Measurements from ENCODE around the gene ZBTB25.
"Not testable (repeated sequence)": the region's sequence is repeated elsewhere in the genome, so short reads cannot be mapped to it uniquely, and the experiment has no call there.

The ZBTB25 gene, protein sequence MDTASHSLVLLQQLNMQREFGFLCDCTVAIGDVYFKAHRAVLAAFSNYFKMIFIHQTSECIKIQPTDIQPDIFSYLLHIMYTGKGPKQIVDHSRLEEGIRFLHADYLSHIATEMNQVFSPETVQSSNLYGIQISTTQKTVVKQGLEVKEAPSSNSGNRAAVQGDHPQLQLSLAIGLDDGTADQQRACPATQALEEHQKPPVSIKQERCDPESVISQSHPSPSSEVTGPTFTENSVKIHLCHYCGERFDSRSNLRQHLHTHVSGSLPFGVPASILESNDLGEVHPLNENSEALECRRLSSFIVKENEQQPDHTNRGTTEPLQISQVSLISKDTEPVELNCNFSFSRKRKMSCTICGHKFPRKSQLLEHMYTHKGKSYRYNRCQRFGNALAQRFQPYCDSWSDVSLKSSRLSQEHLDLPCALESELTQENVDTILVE

DNA sequence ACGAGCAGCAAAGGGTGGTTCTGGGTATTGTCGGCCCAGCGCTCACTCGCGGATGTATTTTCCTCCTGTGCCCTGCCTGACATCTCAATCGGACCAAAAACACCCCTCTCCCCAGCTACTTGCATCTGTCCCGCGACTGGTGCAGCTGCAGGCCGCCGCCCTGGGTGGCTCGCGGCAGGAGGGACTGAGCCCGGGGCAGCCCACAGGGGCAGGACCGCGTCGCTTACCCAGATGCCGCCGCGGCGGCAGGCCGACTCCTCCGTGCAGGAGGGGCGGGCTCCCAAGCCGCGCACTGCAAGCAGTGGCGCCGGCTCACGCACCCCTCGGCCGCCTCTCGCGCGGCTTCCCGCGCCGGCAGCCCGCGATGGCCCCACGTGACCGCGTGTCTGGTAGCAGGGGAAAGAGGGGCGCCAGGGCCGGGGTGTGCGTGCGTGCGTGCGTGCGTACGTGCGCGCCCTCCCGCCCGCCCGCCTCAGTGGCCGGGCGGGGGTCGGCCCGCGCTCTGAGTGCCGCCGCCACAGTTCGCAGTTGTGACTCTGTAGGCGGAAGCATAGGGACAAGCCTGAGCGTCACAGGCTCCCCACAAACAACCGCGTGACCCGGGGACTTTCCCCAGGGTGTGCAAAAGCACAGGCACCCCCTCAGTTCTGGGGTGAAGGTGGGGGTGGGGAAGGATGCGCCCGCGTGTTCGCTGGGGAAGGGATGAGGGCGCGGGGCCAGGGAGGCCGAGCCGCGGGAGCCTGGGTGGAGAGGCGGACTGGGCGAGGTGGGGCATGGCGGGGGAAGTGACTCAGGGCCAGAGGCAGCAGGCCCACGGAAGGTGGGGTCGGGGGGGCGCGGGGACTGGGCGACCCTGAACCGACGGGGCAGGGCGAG, at the start of gene ZBTB25:
ZBTB25 (minus strand) TSS at position 405 of the 876 bp plus-strand sequence. CDS start 13,305 bp downstream, outside the sequence.
- peak; percentile 85 for DNase-seq

DNA sequence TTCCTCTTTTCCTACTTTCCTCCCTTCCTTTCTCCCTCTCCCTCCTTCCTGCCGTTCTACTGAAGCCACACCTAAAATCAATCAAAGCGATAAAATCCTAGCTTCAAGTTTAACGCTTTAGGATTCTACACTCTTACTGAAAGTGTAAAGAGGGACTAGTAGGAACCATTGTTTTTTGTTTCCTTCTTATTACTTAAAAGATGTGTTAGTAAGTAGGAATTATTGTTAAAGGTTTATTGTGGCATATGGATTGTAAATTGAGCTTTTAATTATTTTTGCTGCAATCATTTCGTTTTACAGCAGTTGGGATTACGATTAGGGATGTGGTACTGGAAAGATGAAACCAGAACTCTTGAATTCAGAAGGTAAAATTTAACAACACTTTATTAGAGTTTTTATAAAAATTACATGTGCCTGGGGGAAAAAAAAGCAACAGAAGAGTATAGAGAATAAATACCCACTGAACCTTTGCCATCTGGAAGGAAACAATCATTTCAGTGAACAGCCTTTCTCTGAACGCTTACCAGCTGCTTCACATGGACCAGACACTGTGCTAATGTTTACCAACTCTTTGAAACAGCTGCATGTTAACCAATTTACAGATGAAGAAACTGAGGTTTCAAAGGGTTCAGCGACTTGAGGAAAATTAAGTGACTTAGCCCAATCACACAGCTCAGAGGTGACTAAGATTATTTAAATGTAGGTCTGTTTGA, 47.1 kb upstream of the ZBTB25 start:
- DNase-seq, result no peak

DNA sequence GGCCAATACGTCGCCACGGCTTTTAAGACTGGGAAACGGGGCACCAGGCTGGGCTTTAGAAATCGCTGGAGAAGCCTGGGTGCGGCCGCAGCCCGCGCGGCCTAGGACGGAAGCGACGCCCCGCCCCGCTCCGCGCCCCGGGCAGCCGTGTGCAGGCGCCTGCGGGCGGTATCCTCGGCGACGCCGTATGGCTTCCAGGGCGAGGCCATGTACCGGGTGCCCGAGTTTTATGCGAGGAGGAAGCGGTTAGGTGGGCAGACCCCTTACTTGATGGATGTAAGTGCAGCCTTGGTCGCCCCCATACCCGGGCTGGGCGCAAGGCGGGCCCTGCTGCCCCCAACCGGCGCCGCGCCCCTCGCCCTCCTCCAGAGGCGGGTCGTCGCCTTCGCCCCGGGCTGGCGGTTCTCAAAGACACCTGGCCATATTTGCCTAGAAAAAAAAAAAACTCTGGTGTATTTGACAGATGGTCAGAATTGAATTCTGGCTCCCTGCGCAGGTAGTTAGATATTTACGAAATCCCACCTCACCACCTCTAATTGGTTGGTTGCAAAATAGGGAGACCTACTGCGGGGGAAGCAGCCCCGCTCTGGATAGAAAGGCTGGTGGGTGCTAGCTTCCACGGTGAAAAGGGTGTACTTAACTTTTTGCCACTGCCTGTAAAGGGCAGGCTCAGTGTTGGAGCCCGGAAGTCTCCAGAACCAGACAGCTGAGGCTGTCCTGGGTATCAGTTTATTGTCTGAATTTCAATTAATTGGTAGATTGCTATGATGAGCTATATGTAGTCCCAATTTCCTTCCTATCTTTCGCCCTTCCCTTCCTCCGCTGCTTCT, 46.4 kb upstream of the ZBTB25 start, which contains the start of gene PPP1R36:
PPP1R36 (plus strand) TSS at position 171 of the 830 bp plus-strand sequence; CDS start at position 208, 37 bp downstream.
- DNase-seq, result peak; percentile 40

DNA sequence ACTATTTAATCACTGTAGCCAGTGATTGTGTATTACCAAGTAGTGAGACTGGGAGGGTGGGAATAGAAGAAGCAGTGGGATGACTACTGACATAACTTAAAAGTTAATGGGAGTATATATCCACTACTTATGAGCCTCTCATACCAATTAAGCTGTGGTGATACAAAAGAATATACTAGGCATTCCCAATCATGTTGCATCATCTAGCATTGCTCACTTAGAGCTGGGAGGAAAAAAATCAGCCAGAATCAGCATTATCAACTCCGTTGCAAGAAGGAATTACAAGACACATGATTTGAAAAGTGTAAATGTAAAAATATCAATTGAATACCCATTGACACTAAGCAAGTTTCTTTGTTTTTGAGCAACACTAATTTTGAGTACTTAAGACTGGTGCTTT, 45.4 kb upstream of the ZBTB25 start:
- DNase-seq, result no peak

DNA sequence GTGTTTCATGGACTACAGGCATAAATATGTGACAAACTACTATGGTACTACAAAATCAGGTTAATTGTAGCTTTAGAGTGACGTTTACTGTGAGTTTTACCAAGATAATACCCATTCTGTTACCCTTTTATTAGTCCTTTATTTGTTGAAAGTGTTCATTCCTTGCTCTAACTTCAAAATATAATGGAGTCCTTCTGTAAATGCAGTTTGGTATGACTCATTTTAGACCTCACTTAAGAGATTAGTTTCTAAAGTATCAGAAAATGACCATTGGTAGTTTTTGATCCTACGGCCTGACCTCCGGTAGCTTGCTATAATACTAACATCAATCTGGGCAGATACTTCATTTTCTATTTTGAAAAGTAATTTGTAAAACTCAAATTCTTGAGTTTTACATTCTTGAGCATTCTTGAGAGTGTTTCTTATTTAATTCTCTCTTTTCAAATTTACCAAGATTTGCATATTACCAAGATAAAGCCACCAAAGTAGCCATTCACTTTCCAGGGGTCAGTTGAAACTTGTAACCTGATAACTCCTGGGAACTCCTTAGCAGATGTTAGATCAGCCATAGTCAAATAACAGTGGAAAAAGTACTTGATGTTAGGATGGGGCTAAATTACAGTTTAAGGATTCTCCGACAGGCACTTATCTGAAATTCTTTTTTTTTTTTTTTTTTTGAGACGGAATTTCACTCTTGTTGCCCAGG, 41.1 kb upstream of the ZBTB25 start:
- DNase-seq, result no peak

DNA sequence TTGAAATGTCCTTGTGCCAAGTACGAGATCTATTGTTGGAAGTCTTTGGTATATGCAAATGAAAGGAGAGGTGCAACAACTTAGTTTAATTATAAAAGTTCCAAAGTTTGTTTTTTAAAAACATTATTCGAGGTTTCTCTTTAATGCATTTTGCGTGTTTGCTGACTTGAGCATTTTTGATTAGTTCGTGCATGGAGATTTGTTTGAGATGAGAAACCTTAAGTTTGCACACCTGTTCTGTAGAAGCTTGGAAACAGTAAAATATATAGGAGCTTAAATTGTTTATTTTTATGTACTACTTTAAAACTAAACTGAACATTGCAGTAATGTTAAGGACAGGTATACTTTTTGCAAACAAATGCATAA, 39.2 kb upstream of the ZBTB25 start:
- no peak for DNase-seq

DNA sequence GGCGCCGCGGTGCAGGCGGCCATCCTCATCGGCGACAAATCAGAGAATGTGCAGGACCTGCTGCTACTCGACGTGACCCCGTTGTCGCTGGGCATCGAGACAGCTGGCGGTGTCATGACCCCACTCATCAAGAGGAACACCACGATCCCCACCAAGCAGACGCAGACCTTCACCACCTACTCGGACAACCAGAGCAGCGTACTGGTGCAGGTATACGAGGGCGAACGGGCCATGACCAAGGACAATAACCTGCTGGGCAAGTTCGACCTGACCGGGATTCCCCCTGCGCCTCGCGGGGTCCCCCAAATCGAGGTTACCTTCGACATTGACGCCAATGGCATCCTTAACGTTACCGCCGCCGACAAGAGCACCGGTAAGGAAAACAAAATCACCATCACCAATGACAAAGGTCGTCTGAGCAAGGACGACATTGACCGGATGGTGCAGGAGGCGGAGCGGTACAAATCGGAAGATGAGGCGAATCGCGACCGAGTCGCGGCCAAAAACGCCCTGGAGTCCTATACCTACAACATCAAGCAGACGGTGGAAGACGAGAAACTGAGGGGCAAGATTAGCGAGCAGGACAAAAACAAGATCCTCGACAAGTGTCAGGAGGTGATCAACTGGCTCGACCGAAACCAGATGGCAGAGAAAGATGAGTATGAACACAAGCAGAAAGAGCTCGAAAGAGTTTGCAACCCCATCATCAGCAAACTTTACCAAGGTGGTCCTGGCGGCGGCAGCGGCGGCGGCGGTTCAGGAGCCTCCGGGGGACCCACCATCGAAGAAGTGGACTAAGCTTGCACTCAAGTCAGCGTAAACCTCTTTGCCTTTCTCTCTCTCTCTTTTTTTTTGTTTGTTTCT, 38.6 kb upstream of the ZBTB25 start:
- DNase-seq, result no peak

DNA sequence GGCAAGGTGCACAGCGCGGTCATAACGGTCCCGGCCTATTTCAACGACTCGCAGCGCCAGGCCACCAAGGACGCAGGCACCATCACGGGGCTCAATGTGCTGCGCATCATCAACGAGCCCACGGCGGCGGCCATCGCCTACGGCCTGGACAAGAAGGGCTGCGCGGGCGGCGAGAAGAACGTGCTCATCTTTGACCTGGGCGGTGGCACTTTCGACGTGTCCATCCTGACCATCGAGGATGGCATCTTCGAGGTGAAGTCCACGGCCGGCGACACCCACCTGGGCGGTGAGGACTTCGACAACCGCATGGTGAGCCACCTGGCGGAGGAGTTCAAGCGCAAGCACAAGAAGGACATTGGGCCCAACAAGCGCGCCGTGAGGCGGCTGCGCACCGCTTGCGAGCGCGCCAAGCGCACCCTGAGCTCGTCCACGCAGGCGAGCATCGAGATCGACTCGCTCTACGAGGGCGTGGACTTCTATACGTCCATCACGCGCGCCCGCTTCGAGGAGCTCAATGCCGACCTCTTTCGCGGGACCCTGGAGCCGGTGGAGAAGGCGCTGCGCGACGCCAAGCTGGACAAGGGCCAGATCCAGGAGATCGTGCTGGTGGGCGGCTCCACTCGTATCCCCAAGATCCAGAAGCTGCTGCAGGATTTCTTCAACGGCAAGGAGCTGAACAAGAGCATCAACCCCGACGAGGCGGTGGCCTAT, 37.8 kb upstream of the ZBTB25 start:
- DNase-seq, result no peak

DNA sequence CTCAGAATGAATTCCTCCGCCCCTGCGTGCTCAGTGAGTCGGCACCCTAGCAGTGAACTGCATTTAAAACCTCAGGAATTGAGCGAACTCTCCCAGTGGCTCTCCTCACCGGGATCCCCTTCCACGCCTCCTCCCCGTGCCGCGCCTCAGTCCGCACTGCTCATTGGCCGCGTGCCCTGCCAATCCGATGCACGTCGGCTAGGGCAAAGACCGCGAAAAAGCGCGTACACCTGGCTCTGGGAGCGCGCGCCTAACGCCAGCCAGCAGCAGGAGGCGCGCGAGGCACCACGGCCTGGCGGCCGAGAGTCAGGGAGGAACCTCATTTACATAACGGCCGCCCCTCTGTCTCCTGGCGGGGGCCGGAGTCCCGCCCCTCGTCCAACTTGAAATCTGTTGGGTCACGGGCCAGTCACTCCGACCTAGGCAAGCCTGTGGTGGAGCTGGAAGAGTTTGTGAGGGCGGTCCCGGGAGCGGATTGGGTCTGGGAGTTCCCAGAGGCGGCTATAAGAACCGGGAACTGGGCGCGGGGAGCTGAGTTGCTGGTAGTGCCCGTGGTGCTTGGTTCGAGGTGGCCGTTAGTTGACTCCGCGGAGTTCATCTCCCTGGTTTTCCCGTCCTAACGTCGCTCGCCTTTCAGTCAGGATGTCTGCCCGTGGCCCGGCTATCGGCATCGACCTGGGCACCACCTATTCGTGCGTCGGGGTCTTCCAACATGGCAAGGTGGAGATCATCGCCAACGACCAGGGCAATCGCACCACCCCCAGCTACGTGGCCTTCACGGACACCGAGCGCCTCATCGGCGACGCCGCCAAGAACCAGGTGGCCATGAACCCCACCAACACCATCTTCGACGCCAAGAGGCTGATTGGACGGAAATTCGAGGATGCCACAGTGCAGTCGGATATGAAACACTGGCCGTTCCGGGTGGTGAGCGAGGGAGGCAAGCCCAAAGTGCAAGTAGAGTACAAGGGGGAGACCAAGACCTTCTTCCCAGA, 36.9 kb upstream of the ZBTB25 start, which contains the start of gene HSPA2:
HSPA2 (plus strand) TSS at position 534 of the 995 bp plus-strand sequence; CDS start at position 643, 109 bp downstream.
- DNase-seq, result peak; percentile 96

DNA sequence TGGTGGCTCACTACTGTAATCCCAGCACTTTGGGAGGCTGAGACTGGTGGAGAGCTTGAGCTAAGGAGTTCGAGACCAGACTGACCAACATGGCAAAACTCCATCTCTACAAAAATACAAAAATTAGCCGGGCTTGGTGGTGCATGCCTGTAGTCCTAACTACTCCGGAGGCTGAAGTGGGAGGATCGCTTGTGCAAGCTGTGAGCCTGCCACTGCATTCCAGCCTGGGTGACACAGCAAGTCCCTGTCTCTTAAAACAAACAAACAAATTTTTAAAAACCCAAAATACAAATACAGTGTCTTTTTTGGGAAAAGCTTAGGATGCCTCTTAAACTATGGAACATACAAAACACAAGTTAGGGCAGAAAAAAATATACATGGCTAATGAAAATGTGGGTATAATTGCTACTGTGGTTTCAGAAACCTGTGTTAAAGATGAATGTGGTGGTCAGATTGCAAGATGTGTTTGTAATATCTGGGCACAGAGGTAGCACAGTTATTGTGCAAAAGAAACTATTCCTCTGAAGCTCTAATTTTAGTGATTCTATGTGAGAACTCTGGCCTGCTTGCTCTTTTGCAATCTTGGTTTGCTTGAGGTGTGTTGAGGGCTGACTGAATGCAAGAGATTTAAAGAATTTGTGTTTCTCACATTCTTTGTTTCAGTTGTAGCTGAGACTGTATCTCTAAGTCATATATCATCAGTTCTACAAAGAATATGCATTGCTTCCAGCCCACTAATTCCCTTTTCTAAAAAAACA, 33.0 kb upstream of the ZBTB25 start:
- no peak for DNase-seq

DNA sequence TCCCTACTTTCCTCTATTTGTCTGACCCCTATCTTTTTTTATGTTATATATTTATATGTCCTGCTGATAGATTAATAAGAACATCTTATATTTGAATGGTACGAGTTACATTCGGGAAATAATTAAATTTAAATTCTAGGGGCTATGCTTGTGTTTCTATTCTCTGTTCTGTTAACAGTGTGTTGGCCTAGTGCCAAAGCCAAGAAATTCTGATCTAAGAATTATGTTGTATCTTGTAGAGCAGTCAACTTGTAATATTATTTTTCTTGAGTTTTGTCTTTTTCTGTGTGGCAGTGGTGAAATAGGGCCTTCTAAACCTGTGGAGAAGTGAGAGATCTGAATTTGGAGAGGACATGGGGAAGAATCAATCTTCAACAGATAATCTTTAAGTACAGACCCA, 27.9 kb upstream of the ZBTB25 start:
- DNase-seq, result no peak

DNA sequence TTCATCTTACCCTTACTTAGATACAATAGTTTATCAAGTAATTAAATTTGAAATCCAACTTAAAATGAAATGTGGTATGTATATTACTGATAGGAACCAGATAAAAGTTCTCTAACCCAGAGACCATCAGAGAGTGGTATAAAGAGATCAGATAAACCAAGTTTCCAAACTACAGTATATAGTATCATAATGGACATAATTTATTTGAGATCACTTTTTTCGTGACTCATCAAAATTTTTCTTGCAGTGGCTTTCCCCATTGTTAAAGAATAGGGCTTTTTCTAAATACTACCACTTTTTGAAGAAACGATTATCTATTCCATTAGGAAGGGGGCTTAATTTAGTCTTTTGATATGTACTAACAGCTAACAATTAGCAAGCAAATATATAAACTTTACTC, 21.7 kb upstream of the ZBTB25 start:
- DNase-seq, result no peak

DNA sequence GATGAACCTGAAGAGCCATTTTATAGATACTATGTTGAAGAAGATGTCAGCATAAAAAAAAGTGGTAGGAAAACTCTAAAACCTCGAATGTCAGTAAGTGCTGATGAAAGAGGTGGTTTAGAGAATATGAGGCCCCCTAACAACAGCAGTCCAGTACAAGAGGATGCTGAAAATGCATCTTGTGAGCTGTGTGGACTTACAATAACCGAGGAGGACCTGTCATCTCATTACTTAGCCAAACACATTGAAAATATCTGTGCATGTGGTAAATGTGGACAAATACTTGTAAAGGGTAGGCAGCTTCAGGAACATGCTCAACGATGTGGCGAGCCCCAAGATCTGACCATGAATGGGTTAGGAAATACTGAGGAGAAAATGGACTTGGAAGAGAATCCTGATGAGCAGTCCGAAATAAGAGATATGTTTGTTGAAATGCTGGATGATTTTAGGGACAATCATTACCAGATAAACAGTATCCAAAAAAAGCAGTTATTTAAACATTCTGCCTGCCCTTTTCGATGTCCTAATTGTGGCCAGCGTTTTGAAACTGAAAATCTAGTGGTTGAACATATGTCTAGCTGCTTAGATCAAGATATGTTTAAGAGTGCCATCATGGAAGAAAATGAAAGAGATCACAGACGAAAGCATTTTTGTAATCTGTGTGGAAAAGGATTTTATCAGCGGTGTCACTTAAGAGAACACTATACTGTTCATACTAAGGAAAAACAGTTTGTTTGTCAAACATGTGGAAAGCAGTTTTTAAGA, 19.1 kb upstream of the ZBTB25 start:
- no peak for DNase-seq

DNA sequence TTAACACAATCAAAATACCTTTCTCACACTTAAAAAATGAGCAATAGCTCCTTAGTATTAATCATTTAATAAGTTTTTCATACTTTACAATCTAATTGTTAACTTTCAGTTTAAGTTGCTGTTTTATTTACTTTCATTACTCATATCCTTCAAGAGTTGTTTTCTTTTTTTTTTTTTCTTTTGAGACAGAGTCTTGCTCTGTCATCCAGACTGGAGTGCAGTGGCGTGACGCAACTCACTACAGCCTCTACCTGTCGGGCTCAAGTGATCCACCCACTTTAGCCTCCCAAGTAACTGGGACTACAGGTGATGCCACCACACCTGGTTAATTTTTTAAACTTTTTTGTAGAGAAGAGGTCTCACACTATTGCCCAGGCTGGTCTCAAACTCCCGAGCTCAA, 17.1 kb upstream of the ZBTB25 start:
- no peak for DNase-seq

DNA sequence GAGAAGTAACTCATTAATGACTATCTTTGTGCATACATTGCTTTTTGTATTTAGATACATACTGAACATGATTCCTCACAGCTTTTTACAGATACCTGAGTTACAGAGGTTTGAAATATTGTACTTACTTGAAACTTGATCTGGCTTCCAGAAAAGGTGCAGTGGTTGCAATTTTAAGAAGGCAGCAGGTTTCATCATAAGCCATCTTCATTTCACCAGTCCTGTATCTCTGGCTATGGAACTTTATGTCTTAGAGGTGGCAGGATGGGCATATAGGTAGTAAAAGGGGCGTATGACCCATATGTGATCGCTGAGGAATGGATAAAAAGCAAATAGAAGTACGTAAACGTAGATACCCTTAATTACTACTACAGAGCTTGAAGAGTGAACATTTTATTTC, 14.6 kb upstream of the ZBTB25 start:
- DNase-seq, result no peak

DNA sequence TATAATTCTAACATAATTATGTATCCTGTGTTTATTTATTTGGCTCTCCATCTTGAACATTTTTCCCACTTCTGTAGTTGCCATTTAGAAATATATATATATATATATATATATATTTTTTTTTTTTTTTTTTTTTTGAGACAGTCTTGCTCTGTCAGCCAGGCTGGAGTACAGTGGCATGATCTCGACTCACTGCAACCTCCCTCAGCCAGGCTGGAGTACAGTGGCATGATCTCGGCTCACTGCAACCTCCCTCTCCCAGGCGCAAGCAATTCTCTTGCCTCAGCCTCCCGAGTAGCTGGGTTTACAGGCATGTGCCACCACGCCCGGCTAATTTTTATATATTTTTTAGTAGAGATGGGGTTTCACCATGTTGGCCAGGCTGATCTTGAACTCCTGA, 14.0 kb upstream of the ZBTB25 start:
- not testable (repeated sequence) for DNase-seq

DNA sequence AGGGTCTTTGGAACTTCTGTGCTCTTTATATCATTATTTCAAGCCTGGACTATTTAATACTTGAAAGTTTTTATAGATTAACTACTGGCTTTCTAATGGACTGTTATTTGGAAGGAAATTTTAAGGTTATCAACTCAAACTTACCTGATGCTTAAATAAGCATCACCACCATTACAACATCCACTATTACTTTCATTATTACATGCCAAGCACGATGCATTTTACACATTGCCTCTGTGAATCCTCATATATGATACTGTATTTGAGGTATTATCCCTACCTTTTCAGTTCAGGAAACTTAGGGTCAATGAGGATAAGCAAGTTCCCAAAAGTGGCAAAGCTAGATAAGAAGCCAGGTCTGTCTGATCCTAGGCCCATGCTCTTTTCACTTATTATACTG, 13.3 kb upstream of the ZBTB25 start:
- DNase-seq, result no peak

Measured in stimulated activated CD4-positive, alpha-beta T cell treated with anti-CD3 and anti-CD28 coated beads, Interleukin-12 subunit alpha, Interleukin-12 subunit beta, amount 100 ng/mL, for 4 hours (primary cell).